ENCODE results near the gene SORT1.
"Not testable (repeated sequence)": the region's sequence is repeated elsewhere in the genome, so short reads cannot be mapped to it uniquely, and the experiment has no call there.

Gene SORT1

DNA sequence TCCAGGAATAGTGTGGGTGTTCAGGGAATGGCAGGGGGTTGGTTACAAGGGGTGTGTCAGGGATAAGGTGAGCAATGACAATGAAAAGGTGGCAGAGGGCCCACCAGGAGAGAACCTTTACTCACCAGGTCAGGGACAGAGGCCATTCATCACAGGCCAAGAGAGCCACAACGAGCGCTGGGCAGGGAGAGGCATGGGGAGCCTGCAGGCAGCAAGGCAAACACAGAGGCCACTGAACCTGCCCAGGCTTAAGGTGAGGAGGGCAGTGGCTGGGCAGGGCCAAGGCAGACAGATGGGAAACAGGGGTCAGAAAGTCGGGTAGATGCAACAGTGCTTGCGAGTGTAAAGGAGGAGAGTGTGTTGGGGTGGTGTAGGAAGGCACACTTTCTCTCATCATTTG is 62.6 kb downstream of the SORT1 start:
- no peak for FAIRE-seq

DNA sequence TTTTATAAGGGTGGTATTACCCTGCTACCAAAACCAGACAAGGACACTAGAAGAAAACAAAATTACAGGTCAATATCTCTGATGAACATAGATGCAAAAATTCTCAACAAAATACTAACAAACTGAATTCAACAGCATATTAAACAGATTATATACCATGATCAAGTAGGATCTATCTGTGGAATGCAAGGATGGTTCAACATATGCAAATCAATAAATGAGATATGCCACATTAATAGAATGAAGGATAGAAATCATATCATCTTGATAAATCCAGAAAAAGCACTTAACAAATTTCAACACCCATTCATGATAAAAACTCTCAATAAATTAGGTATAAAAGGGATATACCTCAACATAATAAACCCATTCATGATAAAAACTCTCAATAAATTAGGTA is 66.6 kb downstream of the SORT1 start:
- no peak for FAIRE-seq

DNA sequence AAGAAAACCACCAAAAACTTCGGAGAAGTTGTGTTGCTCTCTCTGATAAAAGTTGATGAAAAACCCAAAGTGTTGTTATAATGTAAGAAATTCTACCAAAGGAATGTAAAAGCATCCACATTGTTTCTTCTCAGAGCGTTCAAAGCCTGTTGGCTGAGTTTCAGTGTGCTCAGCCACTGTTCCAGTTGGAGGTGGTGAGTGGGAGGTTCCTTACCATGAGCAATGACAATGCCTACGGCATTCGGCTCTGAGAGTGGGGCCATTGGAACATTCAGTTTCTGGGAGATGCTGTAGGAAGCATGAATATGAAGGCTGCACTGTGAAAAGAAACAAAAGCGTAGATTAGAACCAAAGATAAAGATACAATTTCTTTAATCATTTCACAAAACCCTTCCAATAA is 70.4 kb downstream of the SORT1 start:
- FAIRE-seq, result no peak

DNA sequence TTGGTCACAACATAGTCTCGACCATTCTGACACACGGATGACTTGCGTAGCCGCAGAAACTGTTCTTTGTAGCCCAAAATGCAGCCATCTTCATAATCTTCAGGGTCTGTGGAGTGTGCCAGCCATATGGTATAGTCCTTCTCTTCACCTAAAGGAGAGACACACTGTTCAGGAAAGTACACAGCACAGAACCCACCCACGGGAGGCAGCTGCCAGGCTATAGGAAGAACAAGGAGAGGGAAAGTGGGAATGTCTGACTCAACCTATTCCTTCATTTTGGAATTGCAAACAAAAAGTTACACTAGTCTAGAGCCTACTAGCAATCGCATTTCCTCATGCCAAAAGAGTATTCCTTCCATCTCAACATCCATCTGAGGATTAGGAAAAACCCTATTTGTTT is 74.7 kb downstream of the SORT1 start:
- FAIRE-seq, result no peak

DNA sequence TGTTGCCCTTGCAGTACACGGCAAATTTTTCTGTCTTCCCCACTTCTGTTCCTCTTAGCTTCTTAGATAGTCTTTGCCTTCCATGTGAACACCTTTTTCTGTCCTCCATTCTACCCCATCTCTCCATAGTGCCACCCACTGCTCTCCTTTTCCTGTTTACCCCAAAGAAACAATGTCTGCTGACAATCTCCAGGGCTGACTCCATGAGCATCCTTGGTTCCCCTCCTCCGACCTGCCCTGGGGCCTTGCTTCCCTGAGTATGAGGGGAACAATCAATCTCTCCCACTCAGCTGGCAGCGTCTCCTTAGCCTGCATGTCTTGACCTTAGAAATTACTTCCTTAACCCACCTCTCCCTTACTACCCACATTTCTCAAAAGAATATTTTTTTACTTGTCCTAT is 78.6 kb downstream of the SORT1 start:
- no peak for FAIRE-seq

DNA sequence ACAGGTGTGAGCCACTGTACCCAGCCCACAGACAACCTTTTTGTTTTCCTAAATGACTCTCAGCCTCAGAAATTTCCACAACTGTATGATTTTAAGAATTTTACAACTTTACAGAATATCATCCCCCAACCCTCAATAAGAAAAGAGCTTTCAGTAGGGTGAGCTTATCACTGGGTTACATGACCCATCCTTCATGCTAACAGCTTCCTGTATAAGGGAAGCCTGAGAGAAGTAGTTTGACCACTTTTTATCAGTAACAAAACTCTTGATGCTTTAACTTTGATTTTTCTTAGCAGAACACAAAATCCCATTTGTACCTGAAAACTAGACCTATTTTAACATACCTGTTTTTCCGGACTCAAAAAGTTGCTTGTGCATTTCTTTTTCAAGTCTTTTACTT is 81.2 kb downstream of the SORT1 start:
- FAIRE-seq, result no peak

DNA sequence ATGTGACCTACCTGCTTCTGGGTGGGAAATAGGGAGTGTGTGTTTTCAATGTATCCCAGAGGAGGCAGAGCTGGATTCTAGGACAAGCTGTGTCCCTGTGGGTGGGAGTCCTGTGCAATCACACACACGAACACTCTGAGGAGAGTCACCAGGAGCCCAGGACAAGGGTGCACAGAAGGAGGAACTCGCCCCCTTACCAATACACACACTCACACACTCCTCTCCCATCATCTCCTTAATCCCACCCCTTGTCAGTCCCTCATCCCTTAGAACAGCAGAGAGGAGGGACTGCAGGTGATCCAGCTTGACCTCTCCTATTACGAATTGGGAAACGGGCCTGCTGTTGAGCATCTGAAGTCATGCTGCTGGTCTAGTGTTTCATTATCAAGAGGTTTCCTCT is 82.4 kb downstream of the SORT1 start:
- FAIRE-seq, result no peak

DNA sequence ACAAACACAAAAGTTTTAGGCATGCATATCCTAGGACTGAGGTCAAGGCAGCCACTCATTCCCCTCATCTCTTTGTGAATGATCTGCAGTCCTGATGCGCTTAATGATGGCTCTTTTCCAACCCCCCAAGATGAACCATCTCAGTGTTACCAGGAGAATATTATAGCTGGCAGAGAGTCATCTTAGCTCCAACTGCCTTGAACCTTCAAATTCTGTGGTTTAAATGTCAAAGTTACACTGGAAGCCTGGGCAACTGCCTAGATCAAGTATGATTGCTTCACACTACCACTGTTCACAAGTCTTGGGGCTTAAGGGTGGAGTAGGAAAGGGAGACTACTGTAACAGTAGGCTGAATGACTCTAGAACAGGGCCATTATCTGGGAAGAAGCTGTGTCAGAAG is 82.9 kb downstream of the SORT1 start:
- no peak for FAIRE-seq

DNA sequence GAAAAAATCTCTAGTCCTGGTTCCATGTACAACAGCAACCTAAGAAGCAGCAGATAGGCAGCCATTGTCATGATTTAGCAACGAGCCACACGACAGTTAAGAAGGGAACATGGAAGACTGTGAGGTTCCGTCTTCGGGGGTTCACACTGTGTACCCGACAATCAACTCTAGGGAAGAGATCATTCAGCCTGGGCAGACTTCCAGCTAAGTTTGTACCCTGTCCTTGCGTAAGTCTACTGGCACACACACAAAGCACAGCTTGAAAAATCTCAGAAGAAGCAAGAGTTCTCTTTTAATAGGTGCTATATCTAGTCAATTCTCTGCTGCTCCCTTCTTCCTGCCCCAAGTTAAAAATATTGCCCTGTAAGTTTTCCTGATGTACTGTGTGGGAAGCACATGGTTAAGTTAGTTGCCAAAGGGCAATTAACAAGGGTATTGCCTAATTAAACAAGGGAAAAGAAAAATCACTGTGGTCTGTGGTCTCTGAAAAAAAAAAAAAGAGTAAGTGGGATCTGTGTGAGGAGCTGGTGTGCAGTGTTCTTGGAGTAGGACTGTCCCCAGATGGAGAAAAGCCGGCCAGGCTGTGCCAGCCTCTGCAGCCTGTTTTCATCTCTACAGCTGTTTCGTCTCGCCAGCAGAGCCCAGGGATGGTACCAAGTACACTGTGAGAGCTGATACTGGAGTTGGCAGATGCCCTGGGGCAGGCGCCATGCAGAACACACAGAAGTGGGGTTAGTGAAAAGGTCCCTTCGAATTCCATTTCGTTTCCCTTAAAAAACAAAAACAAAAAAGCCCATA is 84.5 kb downstream of the SORT1 start:
- FAIRE-seq, result no peak

DNA sequence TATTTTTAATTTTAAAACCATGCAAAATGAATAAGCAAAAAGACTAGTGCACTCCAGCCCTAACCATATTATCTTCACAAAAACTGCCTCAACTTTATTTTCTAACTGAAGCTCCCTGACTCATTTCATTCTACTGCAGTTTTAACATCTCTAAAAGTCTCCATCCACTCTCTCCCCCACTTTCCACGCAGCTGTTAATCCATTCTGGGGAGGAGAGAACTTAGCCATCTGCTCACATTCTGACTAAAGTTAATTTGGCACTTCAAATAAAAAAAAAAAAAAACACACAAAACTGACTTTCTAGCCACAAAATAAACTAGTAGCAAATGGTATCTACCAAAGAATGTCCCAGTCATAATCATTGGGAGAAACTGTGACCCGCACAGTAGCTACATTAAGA is 85.5 kb downstream of the SORT1 start:
- no peak for FAIRE-seq

DNA sequence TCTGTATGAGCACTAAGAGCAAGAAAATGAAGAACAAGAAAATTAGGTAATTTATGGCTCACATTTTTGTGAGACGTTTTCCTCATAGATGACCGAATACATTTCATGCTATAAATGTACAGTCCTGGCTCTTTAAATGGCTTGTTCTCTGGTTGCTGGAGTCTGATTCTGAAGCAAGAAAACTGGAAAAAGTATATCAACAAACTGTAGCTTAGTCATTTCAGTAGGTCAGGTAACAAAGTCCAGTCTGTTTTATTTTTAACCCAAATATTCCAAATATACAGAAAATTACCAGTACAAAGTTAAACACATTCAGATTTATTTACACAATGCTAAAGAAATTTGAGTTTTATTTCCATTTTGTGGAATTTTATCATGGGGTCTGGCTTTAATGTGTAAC is 88.4 kb downstream of the SORT1 start:
- no peak for FAIRE-seq

DNA sequence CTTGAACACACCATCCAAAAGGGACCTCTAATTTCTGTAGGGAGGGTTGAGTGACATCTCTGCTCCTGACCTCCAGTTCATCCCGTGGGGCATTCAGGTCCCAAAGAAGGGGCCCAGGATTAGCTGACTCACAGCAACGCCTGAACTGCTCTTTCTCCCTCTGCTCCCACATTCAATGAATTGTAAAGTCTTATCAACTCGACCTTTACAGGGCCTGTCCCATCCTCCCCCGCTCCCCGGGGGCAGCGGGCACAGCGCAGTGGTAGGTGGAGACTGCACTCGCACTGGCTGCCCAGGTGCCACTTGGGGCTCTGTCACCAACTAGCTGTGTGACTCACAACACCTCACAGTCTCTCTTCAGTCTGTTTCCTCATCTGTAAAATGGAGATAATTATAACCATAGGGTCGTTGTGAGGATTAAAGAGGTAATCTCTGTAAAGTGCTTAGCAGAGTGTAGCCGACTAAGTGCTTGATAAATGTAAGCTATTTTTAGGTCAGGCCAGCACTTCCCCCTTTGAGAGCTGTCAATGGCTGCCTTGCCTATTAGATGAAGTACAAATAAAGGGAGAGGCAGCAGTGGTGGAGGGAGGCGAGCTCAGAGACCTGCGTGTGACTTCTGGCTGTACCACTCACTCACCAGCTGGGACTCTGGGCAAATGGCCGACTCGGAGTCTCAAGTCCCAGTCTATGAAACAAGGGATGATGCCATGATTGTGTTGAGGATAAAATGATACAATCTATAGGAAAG is 90.3 kb downstream of the SORT1 start:
- FAIRE-seq, result no peak

DNA sequence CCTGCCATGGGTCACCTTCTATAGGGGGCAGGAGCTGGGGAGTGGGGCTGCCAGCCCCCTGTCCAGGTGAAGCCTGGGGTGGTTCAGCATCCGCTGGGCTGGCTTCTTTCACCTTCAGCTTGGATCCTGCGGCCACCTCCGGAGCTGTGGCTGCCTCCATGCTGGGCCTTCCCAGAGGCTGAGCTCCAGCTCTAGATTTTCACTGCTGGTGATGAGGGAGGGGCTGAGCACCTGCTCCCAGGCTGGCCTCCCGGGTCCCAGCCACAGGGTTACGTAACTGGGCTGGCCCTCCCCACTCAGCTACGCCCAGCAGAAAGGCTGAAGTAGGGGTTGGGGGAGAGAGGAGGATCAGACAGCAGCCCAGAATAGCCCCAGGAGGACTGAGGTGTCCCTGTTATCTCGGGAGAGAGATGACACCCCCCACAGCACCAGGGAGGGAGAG is 90.9 kb downstream of the SORT1 start, which contains the start of gene MYBPHL:
Gene MYBPHL, minus strand, starts transcription at position 180 of the 442 bp plus-strand sequence. Its CDS starts 20 bp downstream, at position 160.
- FAIRE-seq, result no peak

DNA sequence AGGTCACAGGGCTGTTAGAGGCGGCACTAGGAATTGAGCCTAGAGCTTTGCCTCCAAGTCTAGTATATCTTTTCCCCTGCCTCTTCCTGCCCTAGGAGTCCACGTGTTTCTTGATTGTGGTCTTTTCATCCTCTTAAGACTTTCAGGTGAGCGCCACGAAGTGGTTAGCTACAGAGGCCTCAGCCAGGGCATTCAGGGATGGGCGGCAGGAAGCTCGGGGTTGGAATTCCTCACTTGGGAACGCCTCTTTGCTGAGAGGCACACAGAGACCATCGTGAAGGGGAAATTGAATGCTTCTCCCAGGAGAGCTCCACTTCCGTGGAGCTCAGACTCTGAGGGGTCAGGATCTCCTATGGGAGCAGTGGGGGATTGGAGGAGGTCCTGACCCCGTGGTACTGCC is 91.7 kb downstream of the SORT1 start:
- FAIRE-seq, result not testable (repeated sequence)

DNA sequence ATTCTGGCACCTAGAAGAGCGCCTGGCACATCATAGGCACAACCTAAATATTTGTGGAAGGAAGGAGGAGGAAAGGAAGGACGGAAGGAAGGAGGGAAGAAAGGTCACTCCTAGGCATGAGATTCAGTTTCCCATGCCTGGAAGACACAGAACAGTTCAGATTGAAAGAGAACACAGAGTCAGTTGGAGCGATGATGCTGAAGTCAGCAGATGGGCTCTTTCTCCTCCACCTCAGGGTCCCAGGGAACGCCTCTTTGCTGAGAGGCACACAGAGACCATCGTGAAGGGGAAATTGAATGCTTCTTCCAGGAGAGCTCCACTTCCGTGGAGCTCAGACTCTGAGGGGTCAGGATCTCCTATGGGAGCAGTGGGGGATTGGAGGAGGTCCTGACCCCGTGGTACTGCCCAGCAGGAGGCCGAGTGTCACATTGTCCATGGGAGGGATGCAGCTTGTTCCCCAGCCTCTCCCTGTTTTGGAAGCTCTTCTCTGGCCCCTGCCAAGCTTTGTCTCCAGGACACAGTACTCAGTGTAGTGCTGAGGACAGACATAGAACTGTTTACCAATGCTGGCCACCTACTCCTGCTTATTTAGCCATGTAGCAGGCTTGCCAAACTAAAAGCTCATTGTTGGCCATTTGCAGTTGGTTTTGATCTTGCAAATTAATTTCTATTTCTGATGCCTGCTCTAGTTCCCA is 93.3 kb downstream of the SORT1 start:
- no peak for FAIRE-seq

DNA sequence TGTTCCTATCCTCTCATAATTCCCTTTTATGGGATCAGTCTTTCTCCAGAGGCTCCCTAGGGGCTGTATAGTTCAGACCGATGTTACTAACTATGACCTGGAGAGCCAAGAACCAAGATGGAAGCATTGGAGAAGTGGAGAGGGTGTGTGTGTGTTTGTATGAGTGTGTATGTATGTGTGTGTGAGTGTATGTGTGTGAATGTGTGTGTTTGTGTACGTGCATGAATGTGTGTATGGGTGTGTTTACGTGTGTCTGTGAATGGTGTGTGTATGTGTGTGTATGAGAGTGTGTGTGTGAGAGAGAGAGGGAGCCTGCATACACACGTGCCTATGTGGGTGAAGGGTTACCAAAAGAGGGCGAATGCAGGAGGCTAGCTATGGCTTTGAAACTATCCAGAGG is 95.8 kb downstream of the SORT1 start:
- no peak for FAIRE-seq

DNA sequence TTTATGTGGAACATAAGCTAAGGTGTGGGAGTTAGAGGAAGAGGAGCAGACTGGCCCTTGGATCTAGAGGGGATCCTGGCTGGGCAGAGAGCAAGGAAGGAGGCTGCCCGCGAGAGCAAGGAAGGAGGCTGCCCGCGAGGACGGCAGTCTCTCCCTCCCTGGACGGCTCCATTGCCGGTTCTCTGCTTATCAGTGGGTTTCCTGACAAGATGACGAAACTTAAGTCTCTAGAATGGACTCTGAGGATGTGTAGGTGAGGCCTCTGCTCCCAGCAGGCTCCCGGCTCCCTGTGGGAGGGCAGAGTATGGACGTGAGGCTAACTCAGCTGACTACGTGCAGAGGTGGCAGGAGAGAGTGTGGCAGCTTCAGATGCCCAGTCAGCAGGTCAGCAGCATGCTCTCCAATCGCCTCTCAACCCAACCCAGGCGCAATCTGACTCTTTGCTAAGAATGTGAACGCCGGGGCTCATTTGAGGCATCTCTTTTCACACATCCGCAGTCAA is 97.0 kb downstream of the SORT1 start:
- no peak for FAIRE-seq

DNA sequence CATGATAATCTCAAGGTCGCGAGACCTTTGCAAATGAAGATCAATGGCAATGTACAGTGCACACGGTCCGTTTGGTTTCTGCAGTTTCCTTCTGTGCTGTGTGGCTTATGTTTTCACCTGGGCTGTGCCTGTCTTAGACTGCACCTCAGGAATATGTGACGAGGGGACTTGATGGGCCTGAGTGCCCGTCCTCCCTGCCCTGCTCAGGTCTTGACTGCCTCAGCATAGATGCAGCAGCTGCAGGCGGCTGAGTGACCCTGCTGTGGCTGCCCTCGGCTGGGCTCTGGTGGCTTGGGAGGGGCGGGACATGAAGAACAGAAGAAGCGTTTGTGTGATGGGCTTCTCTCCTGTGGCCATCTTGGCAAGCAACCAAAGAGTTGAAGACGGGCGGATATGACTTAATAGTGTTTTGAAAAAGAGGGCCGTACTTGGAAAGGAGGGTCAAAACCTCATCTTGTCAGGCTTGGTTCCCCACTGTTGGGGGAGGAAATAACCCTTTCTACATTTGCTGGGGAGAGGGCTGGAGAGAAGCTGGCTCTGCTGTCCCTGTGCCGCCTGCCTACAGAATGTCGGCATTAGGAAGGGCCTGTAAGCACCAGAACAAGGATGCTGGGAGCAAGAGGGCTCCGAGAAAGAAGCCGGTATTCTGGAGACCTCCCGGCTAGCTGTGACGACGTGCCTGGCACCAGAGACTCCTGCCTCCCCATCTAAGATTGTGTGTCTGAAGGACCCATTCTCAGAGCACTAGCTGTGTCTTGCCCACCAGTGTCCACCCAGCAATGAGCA is 98.0 kb downstream of the SORT1 start:
- FAIRE-seq, result no peak

DNA sequence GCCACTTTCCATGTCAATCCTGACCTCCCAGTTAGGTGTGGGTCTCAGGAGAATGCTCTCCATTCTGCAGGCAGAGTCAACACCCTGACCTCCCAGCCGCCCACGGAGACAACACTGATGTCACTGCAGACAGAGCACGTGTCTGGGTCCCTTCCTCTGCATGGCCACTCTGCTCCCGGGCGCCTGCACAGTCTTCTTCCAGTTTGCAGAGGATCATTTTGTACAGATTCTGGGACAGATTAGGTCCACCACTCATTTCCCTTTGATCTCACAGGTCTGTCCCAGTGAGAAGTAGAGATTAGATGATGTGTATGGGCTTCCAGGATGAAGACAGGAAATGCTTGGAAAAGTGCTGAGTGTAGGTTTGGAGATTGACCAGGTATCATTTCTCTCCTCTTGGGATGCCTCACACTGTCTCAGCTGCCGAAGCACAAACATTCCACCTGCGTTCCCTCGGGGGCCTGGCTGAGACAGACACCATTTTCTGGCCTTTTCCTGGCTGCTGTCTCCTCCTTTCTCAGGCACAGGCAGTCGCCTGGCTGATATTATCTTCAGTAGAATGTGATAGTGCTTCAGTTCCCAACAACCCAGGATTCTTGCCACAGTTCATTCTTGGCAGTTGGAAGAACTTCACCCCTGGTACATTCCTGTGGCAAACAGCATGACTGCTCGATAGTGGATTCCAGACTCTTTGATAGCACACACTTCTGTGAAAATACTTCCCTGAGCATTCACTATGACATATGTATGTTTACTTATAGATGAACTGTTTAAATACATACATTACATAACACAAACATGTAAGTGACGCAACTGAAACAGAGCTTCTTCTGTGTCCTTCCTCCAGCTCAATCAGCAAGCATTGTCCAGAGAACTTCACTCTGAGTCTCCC is 98.8 kb downstream of the SORT1 start:
- no peak for FAIRE-seq

DNA sequence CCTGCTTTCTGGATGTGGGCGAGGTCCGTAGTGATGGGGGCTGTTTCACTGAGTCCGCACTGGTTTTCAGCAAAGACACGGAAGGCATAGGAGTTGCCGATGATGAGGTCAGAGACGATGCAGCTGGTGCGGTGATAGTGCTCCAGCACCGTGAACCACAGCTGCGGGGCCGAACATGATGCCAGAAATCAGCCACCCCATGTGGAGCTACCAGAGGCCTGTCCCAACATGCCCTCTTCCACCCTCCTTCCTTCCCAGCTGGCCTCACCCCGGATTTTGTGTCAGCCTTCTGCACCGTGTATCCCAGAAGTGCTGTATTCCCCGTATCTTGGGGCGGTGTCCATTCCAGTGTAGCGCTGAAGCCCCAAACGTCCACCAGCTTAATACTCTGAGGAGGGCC is 100.9 kb downstream of the SORT1 start:
- FAIRE-seq, result no peak

DNA sequence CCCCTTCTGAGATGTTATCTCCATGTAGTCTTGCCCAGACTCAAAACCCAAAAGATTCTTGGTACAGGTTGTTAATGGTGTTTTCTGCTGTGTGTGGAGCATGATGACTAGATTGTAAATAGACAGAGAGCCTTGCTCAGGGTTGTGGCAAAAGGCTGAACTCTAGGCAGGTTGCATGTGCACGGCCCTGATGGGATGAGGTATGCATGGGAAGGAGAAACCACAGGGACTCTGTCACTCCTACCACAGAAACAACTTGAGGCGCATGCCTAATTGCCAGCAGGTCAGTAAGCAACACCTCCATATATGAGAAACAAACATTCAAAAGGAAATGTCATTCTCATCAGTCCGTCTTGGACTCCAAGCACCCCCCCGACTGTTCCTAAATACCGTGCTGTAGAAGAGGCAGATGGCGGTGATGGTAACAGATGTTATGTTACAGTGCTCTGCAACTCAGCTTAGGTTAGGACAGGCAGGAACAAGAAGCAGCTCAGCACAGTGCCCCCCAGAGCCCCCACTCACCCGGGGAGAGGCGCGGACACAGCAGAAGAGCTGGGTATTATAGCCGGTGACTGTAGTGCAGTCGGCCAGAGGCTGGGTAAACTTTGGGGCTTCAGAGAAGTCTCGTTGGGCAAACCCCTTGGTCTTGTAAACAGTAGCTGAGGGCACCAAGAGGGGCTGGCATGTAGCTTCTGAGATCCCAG is 101.9 kb downstream of the SORT1 start:
- FAIRE-seq, result no peak

Data from G401.6 (cell line).